ENCODE results near the gene S100G.
"Not testable (repeated sequence)": the region's sequence is repeated elsewhere in the genome, so short reads cannot be mapped to it uniquely, and the experiment has no call there.

Gene S100G, protein sequence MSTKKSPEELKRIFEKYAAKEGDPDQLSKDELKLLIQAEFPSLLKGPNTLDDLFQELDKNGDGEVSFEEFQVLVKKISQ

DNA sequence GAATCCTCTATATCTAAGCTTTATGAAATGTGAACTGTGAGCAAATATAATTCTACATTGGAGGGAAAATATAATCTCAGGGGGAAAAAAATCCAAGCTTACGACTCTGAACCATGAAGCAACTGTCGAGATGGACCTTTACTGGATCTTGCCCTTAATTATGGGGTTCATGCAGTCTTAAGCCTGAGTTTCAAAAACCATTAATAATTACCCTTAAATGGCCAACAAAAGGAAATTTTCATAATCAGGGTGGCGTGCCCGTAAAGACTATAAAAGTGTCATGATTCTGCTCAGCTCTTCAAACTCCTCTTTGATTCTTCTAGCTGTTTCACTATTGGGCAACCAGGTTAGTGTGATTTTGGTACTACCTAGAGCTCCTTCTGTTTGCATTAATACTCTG, at the start of gene S100G:
Gene S100G, plus strand, starts transcription at position 301 of the 400 bp plus-strand sequence. CDS start 849 bp downstream, outside the sequence.
- no peak for DNase-seq

DNA sequence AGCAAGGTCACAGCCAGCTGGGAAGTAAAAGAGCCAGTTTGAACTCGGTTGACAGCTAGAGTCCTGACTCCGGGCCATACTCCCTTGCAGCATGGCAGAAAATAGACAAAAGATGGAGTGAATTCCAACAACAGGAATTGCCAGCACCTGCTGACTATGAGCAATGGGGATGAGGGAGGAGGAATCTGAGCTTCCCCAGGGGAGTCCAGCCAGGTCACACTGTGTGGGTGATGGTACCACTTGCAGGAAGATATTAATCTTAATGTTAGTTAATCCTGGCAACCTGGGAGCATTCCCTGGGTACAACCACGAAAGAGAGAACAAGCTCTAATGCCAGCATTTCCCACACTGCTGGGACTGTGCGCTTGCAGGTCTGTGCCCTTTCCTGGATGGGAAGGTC, 48.1 kb upstream of the S100G start:
- DNase-seq, result no peak

DNA sequence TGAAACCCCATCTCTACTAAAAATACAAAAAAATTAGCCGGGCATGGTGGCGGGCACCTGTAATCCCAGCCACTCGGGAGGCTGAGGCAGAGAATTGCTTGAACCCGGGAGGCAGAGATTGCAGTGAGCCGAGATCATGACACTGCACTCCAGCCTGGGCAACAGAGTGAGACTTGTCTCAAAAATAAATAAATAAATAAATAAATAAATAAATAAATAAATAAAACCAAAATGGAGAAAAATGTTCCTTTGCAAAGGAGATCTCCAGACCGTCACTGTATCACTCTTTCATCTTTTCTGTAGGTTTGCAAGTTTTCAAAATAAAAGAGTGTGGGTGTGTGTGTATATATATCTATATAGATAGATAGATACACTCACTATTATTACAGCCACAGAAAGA, 46.7 kb upstream of the S100G start:
- DNase-seq, result not testable (repeated sequence)

DNA sequence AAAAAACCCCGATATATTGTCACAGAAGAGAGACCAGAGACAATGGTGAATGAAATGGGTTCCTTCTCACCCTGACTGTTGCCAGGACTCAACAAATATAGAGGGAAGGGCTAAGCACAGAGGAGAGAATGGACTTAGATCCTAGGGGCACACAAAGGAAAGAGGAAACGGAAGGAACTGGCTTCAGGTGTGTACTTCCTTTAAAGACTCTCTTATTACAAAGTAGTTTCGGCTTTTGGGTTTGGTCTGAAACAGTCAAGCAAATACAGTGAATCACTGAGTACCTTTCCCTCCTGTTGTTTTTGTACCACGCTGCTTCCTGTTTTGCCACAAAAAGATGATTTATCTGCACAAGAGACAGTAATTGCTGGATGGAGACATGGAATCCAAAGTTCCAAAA, 46.1 kb upstream of the S100G start:
- no peak for DNase-seq

DNA sequence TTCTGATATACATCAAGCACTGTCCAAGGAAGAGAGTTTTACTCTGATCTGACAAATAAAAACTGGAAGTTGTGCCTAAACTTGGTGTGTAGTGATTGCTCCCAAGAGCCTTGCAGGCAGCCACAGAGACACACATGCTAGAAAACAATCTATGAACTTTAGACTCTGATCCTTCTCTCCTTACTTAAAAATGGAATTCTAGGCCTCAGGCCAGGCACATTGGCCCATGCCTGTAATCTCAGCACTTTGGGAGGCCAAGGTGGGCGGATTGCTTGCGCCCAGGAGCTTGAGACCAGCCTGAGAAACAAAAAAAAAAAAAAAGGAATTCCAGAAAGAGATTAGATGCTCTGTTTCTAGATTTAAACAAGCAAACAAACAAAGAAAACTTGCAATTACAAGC, 45.6 kb upstream of the S100G start:
- DNase-seq, result no peak

DNA sequence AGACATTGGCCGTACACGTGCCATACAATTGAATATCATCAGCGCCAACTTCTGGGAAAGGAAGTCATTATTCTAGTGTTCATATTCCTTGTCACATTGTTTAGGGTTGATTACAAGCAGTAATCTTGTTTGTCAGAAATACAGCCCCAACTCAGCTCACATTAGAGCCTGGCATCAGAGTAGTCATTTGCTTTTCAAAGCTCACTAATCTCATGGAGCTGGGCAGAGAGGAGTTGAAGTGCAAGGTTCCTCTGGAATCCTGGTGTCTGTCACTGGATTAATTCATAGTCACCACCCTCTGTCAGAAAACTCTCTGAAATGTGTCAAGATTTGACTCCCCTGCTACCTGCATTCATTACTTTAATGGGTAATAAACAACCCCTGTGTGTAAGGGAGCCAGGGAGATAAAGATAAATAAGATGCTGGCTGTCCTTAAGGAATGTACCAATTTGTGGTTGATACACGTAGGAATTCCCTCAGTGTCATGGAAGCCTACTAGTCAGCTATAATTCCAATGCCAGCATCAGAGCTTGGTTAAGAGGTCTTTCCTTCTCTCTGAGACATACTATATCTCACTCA, 43.7 kb upstream of the S100G start:
- no peak for DNase-seq

DNA sequence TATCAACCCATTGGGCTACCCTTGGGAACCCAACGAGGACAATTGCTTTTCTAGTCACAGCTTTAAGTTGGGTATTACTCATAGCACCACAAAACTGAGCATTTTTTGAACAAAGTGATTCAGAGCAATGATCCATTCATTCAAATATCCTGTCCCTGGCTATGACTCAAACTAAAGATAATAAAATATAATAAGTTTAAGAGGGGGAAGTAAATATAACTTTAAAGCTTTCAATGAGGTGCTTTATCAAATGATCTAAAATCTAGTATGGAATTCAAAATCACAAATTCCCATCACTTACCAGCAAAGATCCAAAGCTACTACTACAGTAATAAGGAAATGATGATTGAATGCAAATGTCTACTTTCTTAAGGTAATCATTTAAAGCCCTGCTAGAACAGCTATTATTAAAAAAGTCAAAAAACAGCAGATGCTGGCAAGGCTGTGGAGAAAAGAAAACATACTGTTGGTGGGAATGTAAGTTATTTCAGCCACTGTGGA, 39.8 kb upstream of the S100G start:
- no peak for DNase-seq

DNA sequence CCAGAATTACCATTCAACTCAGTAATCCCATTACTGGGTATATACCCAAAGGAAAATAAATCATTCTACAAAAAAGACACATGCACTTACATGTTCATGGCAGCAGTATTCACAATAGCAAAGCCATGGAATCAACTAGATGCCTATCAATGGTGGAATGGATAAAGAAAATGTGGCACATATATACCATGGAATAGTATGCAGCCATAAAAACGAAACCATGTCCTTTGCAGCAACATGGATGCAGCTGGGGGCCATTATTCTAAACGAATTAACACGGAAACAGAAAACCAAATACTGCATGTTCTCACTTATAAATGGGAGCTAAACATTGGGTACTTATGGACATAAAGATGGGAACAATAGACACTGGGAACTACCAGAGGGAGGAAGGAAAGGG, 39.3 kb upstream of the S100G start:
- DNase-seq, result not testable (repeated sequence)

DNA sequence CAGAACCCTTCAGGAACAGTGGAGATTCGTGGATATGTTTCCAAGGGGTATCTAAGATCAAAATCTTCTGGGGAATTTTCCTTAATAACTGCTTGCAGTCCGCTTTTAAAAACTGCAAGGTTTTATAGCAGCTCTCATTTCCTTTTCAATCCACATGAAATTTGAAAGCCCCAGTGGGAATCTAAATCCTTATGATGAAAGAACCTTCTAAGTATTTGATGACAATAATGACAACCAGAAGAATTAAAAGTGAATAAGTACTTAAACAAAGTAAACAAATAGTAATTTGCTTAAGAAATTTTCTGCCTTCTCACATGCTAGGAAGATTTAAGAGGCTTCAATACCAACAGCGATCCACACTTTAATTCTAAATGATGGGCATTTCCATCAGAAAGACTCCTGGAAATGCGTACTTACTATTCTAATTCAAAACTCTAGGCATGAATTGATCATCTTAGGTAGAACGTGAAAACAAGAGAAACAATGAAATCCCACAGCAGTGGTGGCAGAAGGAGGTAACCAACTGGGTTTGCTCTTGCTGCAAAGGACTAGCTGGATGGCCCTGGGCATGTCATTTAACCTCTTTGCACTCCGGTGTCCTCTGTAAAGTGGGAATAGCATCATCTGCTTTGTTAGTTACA, 37.6 kb upstream of the S100G start:
- DNase-seq, result no peak

DNA sequence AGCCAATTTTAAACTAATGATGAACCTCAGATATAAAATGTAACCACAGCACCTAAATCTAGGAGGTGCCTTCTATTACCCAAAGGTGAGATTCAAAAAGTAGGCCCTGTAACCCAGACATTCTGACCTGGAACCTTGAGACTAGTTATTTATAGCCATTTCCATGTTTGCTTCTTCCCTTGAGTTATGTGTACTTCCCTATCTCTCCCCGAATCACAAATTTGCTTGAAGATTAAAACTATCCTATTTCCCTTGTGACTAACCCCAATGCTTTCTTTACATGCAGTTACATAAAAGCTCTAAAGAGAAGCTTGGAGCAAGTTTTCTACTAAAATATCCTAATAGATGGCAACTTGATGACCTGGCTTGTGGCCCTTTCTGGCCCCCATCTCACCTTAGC, 32.6 kb upstream of the S100G start:
- no peak for DNase-seq

DNA sequence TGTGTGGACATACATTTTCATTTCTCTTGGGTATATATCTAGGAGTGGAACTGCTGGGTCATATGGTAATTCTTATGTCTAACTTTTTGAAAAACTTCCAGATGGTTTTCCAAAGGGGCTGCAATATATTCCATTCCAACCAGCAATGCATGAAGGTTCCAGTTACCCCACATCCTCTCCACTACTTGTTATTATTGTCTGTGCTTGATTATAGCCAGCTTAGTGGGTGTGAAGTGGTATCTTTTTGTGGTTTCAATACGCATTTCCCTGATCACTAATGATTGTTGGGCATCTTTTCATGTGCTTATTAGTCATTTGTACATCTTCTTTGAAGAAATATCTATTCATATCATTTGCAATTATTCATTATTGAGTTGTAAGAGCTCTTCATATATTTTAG, 31.5 kb upstream of the S100G start:
- no peak for DNase-seq

DNA sequence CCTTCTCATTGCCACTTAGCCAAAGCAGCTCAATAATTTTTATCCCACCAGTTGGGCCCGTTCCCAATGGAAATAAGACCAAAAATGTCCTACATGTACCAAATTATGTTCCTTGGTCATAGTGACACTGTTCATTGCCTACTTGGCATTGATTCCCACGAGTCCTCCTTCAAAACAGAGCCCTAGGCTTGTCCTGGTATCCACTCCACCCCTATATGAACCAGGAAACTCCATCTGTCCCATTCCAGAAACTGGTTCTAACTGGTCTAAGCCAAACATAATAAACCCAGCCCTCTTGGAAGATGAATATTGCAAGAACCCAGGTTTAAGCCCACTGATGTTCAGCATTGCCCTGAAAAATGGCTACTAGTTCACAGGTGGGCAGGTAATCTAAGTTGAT, 30.9 kb upstream of the S100G start:
- DNase-seq, result no peak

DNA sequence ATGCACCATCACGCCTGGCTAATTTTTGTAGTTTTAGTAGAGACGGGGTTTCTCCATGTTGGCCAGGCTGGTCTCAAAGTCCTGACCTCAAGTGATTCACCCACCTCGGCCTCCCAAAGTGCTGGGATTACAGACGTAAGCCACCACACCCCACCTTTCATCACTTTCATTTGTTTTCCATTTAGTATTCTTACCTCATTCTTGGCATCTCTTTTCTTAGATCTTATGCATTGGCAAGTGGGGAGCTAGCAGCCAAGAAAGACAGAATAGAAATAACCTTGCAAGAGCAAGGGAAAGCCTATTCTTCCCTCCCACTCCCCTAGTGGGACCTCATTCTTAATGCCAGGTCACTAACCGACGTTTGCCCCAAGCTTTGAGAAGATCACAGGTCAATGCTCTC, 21.4 kb upstream of the S100G start:
- not testable (repeated sequence) for DNase-seq

DNA sequence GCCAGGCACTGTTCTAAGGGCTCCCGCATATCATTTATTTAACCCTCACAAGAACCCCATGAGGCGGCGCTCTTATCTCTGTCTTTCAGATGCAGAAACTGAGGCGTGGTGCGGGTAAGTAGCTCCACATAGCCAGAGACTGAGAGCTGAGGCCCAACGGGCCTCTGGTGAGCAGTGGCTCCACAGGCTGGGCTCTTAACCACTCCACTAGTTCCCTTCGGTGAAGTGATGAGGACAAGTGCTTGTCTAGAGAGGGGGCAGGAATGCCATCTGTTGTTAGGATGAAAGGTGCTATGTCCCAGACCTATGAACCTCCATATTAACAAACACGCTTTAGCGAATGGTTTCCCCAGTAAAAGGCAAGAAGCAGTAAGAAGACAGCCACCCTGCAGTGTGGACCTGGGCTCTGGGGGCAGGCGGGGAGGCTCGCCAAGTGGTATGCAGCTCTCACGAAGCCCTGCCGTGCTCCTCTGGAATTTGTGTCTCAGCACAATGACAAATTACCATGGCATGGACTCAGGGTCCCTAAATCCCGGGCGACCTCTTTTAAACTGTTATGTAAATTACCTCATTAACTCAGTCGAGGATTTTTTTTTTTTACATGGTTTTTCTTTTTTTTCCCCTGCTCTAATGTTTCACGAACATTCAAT, 20.9 kb upstream of the S100G start:
- DNase-seq, result no peak

DNA sequence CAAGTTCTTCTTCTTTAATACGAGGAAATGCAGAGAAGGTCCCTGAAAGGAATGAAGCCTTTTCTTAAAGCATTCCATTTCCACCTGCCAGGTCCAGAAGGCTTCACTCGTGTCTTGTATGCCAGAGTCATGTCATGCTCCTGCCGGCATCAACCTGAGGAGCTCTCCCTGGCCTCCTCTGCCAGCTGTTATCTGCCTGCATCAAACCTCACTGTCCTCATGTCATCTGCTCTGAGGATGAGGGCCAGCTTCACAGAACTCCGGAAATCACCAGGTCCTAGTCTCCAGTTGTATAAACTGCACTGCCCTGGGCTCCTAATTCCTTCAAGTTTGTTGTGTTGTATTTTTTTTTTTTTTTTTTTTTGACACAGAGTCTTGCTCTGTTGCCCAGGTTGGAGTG, 20.0 kb upstream of the S100G start:
- no peak for DNase-seq

DNA sequence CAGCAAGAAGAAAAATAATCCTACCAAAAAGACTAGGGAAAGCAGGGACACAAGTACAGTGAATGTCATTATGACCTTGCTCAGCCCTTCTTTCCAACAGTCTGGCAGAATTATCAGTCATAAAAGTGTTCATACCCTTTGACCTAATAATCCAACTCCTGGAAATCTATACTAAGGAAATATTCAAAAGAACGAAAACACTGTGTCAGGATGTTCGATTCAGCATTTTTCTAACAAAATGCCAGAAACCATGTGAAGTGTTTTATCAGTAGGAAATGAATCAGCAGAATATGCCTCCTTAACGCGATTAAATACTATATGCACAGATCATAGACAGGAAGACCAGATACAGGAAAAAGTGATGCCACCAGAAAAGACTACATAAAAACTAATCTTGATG, 16.2 kb upstream of the S100G start:
- DNase-seq, result no peak

DNA sequence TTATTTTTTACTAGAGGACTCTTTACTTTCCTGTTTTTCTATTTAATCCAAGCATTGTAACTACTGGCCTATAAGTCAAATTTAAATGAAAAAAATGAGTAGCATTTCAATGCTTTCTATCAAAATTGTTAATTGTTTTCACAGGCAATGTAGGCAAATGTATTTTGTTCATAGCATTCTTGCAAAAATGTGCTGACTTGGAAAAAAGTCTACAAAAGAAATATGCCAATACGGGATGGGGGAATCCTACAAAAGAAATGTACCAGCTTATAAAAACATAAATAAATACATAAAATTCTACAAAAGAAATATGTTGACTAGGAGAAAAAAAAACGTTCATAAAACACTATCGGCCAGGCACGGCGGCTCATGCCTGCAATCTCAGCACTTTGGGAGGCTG, 14.9 kb upstream of the S100G start:
- DNase-seq, result no peak

DNA sequence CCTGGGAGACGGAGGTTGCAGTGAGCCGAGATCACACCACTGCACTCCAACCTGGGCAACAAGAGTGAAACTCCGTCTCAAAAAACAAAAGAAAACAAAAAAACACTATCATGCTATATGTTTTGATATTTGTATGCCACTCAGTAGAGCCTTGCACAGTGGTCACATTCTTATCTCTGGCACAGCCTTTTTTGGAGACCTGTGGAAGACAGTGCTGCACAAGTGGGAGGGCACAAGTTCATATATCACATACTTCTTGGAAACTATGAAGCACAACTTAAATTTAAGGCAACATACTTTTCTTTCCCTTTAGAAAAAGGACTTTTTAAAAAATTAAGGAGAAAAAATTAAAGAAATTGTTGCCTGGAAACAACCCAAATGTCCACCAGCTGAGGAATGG, 14.4 kb upstream of the S100G start:
- DNase-seq, result no peak

DNA sequence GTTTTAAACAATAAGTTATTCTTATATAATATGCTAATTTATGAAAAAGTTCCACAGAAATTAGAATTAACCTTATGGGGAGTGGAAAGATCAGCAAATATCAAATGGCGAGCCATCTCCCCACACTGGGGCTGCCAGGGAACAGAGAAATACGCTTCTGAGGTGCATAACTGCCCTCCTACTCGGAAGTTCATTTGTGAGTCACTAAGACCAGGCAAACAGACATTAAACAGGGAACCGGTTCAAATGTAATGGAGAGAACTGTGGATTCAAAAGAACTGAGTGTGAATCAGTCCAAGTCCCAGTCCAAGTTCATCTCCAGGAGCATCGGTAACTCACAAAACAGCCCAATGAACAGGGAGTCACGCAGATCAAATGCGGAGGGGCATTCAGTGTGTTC, 11.4 kb upstream of the S100G start:
- DNase-seq, result no peak

DNA sequence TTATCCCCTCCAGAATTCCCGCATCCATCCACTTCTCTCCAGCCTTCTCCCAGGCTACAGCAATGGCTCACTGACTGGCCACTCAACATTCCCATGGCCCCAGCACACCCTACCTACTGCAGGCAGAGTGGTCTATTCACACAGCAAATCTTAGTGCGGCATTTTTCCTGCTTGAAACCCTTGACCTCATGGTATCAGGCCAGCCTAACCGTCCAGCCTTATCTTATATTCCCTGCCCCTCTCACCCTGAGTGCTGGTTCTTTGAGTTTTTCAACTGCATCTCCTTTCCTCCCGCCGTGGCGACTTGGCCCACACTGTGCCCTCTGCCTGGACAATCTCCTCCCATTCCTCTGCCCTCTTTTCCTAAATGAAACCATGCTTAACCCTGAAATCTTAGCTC, 10.0 kb upstream of the S100G start:
- DNase-seq, result no peak

DNA sequence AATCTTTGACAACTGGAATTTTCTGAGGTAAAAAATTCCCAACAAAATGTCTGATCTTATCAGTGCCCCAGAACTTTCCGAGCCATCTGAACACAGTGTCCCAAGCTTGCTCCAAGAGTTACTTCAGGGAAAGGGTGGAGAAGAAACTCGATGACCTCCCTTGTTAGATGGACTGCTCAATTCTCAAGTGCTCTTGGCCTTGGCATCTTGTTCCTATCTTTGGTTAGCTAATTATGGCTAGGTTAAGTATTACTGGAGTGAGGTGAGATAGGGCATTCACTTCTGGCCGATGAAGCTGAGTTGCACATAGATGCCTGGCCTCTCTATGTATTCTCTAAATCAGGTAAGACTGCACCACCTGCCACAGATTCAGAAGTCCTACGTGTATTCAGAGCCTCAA, 9.1 kb upstream of the S100G start:
- no peak for DNase-seq

DNA sequence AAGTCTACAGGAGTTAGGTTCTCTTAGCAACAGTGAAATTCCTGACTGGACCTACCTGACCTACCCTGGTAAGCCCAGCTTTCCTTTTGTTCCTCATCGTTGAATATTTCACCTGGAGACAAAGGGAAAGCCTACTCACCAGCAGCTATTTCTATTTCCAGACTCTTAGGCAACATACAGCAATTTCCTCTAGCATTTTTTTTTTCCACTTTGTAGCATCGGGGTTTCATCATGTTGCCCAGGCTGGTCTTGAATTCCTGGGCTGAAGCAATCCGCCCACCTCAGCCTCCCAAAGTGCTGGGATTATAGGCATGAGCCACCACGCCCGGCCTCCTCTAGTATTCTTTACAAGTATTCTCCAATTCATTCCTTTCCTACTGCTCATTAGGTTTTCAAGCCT, 6.8 kb upstream of the S100G start:
- DNase-seq, result no peak

DNA sequence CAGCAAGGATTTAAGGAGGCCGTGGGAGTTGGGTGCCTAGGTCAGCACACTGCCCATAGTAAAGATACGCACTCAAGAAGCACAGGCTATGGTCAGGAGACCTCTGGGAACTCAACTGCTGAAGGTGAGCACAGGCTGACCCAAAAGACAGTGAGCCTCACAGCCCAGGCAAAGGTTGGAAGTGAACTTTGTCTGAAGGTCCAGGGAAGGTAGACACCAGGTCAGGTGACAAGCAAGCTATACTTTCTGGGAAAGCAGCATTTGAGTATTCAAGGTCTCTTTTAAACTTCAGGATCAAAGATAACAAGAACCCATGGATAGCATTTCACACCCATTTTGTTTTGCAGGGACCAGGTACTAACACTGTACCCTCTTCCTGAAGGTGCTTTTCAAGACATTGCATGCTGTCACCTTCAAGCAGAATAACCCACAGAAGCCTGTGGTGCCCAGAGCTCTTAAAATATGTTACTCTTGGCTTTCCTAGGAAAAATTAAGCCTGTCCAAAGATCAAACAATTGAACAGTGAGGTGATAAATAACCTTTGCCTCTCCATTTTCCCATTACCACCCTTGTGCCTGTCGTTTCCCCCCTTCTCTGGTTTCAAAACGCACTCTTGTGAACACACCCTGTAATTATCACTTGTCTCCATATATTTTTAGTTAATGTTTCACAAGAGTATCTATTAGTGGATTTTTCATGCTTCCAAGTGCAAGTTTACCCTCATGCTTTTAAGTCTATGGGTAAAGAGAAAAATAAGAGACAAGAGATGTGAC, 3.4 kb upstream of the S100G start:
- no peak for DNase-seq
